ENCODE results near the gene THRB.

The THRB gene

DNA sequence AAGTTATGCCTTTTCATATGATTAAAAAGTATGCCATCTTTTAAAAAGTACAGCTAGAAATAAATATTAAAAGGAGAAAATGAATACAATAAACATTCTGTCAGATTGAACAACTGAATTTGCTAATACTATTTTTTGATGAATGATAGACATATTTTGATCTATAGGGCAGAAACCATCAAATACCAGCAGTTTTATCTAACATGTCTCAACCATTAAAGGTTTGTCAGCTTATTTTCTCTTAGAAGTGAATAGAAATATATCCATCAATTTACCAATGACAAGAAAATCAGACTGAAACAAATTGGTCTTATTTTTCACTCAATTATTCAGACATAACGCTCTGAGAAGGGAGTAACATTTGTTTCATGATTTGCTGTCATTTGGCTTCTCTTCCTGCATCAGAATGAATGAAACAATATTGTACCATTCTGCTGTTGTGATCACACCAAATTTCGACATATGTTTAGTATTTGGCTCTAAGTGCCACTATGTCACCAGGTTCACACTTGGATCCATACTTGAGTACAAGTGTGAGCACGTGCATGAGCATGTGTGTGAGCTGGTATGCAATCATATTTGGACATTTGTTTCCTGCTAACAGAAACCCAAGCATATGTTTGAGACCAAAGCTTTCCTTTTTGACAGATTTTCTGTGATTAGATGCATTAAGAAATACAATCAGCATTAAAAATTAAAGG, 86.5 kb downstream of the THRB start:
- TF ChIP-seq, protein P1, sequence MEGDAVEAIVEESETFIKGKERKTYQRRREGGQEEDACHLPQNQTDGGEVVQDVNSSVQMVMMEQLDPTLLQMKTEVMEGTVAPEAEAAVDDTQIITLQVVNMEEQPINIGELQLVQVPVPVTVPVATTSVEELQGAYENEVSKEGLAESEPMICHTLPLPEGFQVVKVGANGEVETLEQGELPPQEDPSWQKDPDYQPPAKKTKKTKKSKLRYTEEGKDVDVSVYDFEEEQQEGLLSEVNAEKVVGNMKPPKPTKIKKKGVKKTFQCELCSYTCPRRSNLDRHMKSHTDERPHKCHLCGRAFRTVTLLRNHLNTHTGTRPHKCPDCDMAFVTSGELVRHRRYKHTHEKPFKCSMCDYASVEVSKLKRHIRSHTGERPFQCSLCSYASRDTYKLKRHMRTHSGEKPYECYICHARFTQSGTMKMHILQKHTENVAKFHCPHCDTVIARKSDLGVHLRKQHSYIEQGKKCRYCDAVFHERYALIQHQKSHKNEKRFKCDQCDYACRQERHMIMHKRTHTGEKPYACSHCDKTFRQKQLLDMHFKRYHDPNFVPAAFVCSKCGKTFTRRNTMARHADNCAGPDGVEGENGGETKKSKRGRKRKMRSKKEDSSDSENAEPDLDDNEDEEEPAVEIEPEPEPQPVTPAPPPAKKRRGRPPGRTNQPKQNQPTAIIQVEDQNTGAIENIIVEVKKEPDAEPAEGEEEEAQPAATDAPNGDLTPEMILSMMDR (IDR thresholded peaks at IDR 0.05; ENCODE audit: control insufficient read depth, insufficient read depth, low read depth, low read length, missing control alignments) = no peak
- no peak for DNase-seq (ENCODE audit: low read depth)
- H3K4me3 ChIP-seq (ENCODE audit: control insufficient read depth, low read depth, low read length) = no peak overlapping the region

DNA sequence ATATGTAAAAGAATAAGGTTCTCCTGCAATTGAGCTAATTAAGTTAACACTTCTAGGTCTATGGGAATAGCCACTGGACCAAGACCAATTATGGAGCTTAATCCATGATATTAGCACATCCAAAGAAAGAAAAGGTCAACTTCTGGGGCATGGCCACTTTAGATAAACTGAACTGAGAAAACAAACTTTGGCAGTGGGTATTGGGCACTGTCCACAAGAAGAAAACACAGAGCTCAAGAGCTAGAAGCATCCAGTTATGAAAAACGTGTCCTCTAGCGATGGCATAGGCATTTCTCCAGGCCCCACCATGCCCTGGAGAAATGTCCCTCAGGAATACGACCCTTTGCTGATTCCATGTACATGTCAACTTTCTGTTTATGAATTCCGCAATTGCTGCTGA, 87.8 kb downstream of the THRB start:
- no peak overlapping the region for H3K4me3 ChIP-seq (ENCODE audit: control insufficient read depth, low read depth, low read length)
- DNase-seq (ENCODE audit: low read depth) = no peak
- TF ChIP-seq, protein P1 (IDR thresholded peaks at IDR 0.05; ENCODE audit: control insufficient read depth, insufficient read depth, low read depth, low read length, missing control alignments) = no peak

DNA sequence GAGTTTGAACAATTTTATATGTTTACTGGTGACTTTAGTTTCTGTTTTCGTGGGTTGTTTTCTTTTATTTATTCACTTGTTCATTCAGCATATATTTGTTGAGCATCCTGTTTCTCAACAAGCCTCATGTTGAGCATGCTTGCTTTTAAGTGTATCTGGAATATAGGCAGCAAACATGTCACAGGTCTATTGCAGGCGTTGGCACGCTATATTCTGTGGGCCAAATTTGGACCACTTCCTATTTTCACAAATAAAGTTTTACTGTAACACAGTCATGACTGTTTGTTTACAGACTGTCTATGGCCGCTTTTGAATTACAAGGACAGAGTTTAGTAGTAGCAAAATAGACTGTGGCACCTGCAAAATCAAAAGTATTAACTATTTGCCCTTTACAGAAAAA, 89.6 kb downstream of the THRB start:
- no peak overlapping the region for H3K4me3 ChIP-seq (ENCODE audit: control insufficient read depth, low read depth, low read length)
- TF ChIP-seq, protein P1 (IDR thresholded peaks at IDR 0.05; ENCODE audit: control insufficient read depth, insufficient read depth, low read depth, low read length, missing control alignments) = no peak

DNA sequence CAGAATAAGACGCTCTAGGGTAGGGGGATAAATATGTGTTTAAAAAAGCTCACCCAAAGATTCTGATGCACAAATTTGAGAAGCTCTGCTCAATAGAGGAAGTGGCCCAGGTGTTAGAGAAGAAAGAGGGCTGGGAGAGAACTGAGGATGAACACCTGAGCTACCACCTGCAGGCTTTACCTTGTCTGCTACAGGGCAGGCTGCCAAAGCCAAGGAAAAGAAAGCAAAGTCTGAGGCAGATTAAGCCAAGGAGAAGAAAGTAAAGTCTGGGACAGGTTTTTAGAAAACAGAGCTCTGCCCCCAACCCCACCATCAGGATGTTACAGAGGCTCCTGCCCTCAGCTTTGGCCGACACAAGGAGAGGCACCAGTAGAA, 92.9 kb downstream of the THRB start:
- TF ChIP-seq, protein P1 (IDR thresholded peaks at IDR 0.05; ENCODE audit: control insufficient read depth, insufficient read depth, low read depth, low read length, missing control alignments) = no peak
- H3K4me3 ChIP-seq (ENCODE audit: control insufficient read depth, low read depth, low read length) = no peak overlapping the region
- DNase-seq (ENCODE audit: low read depth) = no peak

More for the DNA sequence above, 89.6 kb downstream of the THRB start:
- DNase-seq (ENCODE audit: low read depth) = no peak

GRCh38 chr3:24401090-24401810, 93.4 kb downstream of the THRB start:
- no peak for DNase-seq (ENCODE audit: low read depth)
- TF ChIP-seq, protein P1 (IDR thresholded peaks at IDR 0.05; ENCODE audit: control insufficient read depth, insufficient read depth, low read depth, low read length, missing control alignments) = no peak
- no peak overlapping the region for H3K4me3 ChIP-seq (ENCODE audit: control insufficient read depth, low read depth, low read length)

- TF ChIP-seq, protein P1 (IDR thresholded peaks at IDR 0.05; ENCODE audit: control insufficient read depth, insufficient read depth, low read depth, low read length, missing control alignments) = no peak
Measured at GRCh38 chr3:24400450-24400849, 94.2 kb downstream of the THRB start.

More at GRCh38 chr3:24400450-24400849, 94.2 kb downstream of the THRB start:
- no peak overlapping the region for H3K4me3 ChIP-seq (ENCODE audit: control insufficient read depth, low read depth, low read length)
- no peak for DNase-seq (ENCODE audit: low read depth)
